Fibroblast of skin of abdomen (primary cell): ENCODE data around the gene WASF2. TPM values are rescaled to one million over a fixed set of nuclear protein-coding genes. Genes with fewer than 3 reads are reported as not detected.
"Not testable (repeated sequence)": the region's sequence is repeated elsewhere in the genome, so short reads cannot be mapped to it uniquely, and the experiment has no call there.

Experiments
- DNase-seq: peaks from one replicate; pipeline ENCODE4 v3.0.0-alpha.2; 2013
- polyA plus RNA-seq, 2 experiments: library from polyadenylated mRNA; unstranded; fragments of 120-200 nt; gene quantifications; one replicate each; pipeline ENCODE4 v1.2.1, GENCODE V29; 2013; ENCODE audit not compliant: insufficient read length in 2 of 2

Gene WASF2, protein sequence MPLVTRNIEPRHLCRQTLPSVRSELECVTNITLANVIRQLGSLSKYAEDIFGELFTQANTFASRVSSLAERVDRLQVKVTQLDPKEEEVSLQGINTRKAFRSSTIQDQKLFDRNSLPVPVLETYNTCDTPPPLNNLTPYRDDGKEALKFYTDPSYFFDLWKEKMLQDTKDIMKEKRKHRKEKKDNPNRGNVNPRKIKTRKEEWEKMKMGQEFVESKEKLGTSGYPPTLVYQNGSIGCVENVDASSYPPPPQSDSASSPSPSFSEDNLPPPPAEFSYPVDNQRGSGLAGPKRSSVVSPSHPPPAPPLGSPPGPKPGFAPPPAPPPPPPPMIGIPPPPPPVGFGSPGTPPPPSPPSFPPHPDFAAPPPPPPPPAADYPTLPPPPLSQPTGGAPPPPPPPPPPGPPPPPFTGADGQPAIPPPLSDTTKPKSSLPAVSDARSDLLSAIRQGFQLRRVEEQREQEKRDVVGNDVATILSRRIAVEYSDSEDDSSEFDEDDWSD
- 103 TPM for polyA plus RNA-seq (2013, experiment 1 of 2; ENCODE audit: insufficient read length)
- polyA plus RNA-seq (2013, experiment 2 of 2; ENCODE audit: insufficient read length) = 104 TPM

DNA sequence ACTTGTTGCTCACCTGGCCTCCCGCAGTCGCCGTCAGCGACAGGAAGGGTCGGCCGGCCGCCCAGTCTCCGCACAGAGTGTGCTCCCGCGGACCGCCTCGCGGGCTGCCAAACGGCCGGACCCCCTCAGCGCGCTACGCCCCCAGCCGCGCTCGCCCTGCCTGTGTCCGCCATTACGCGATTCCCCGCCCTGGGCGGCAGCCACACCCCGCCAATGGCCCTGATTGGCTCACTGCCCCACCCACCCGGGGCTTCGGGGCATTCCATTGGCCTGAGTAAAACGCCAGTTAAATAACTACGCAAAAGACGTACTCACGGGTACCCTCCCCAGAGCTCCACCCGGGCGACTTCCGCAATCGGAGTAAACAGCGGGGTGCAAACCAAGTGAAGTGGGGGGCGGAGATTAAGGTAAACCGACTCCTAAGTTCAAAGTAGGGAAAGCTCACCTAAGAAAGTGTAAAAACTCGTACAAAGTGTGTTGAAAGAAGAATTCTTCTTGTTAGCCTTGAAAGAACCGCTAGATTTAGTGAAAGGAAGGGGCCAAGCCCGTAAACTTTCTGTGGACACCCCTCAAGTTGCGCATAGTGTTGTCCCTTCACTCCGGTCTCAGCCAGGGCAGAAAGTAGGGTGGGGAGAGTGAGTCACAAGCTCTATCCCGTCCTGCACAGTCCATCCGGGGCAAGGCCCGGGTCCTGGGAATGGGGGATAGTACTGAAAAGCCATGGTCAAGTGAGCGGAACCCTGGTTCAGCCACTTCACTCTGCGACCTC, at the start of gene WASF2:
WASF2 (minus strand) TSS at position 195 of the 769 bp plus-strand sequence. CDS start 61,277 bp downstream, outside the sequence.
- DNase-seq = peak; percentile 98

DNA sequence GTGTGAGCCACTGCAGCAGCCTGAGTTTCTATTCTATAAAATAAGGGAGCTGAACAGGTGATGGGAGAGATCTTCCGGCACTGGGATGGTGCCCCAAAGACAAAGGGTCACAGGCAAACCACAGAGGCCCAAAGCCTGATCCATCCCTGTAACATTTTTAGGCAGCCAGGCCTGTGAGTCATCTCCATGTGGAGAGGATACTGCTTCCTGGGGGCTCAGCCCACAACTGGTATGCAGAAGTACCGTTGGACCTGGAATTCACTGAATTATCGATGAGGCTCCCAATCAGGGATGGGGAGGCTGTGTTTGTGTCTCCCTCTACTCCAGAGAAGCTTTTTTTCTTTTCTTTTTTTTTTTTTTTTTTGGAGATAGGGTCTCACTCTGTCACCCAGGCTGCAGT, 48.8 kb upstream of the WASF2 start:
- DNase-seq = peak; percentile 84

DNA sequence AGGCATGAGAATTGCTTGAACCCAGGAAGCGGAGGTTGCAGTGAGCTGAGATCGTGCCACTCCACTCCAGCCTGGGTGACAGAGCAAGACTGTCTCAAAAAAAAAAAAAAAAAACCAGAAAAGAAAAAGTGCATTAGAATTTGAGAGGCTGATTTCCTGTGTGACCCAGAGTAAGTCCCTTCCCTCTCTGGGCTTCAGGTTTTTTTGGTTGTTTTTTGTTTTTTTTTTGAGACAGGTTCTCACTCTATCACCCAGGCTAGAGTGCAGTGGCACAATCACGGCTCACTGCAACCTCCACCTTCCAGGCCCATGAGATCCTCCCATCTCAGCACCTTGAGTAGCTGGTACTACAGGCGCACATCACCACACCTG, 48.3 kb upstream of the WASF2 start:
- not testable (repeated sequence) for DNase-seq

DNA sequence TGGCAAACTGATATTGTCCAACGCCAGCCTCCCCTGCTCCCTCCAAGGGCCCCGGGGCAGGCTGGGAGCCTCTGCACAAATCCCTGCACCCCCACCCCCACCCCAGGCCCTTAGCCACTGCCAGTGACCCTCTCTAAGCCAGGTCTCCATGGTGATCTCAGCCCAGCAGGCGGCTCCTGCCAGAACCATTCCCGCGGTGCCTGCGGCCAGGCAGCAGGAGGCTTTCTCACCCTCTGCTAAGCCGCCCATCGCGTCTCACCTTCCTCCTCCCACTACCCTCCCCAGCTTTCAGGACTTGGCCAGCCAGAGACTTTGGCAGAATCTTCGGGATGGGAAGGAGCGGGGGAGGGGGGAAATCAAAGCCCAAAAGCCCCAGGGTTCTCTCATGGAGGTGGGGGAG, 46.8 kb upstream of the WASF2 start:
- peak; percentile 70 for DNase-seq

DNA sequence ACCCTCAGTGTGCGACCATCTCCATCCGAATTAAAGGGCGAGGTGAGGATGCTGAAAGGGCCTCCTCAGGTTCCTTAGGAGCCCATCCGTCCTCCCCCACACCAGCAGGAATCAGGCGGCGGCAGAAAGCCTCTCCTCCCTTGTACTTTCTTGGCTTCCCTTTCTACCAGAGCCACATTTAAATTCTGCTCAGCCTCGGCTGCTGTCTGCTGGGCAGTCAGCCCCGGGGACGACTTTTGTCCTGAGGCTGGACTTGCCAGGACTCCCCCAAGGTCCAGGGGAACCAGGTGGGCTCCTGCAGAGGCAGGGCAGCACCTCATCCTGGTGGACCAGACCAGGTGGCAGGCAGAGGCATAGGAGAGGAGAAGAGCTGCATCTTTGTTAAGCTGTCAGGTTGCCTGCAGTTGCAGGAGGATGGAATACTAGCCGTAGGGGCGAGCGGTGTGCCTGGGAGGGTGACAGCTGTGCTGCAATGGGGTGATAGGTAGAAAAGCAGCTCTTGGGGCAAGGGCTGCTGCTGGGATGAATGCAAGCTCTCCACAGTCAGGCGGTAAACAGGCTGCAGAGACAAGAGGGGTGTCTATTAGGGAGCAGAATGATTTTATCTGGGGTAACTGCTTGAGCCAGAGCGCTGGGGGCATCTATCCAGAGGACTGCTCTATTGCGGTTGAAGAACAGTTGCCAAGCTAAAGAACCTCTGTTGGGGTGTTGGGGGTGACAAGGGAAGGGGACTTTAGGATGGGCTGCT, 46.2 kb upstream of the WASF2 start:
- no peak for DNase-seq

DNA sequence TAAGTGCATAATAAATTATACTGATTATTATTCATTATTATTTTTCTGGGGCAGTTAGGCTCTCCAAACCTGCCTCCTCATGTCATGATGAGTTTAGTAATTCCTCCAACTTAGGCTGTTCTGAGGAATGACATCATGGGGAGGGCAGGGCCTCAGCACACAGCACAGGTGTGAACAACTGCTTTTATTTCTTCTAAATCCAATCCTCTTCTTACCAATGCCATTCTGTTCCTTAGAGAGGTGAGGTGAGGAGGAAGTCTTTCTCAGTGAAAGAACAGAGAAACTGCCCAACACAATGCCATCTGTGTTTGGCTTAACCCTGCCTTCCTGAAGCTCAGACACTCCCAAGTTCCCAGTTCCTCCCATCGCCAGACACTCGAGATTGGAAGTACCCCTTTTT, 45.4 kb upstream of the WASF2 start:
- DNase-seq = no peak

DNA sequence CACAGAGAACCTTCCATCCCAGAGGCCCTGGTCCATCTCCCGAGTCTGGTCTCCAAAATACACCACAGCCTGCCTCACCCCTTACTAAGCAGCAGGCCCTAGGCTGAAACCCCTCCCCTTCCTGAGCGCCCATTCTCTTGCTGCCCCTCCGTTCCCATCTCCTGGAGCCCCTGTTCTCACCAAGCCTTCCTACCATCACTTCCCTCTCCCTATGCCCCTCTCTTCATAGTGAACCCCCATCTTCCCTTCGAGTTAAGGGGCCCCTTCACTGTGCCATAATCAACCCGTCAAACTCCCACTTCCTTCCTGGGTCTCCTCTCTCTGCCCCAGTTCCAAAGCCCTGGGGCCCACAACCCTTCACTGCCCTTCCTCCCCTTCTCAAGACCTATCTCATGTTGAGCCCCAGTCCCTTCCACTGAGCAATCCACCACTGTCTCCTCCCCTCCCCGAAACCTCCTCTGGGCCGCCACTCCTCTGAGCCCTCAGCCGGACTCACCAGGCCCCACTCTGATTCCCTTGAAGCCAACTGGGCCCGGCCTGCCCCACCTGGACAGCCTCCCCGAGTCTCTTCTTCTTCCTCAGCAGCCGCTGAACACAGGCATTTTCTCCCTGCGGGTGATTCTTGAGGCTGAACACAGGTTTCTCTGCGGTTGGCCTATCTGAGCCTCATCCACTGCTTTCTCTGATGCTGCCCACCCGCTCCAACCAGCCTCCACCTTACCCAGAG, 42.2 kb upstream of the WASF2 start:
- no peak for DNase-seq

DNA sequence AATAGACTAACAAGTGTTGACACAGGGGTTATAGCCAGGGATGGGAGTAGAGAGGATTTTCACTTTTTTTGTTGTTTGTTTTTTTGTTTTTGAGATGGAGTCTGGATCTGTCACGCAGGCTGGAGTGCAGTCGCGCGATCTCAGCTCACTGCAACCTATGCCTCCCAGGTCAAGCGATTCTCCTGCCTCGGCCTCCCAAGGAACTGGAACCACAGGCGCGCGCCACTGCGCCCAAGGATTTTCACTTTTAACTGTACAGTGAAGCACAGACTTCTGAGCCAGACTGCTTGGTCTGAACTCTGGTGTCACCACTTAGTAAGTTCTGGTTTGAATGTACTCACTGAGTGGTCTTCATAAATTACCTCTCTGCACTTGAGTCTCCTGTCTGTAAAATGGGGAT, 40.2 kb upstream of the WASF2 start:
- no peak for DNase-seq

DNA sequence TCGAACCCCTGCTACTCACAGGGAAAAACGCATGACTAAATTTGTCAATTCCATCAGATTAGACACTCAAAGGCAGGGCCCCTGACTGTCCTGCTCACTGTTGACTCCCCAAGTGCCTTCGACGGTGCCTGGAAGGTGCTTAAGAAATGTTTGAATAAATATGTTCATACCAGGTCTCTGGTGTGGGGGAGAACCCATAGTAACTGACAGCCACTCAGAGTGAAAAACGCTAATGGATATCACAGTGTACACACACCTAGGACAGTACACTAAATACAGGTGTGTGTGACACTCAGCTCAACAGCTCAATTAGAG, 39.7 kb upstream of the WASF2 start:
- DNase-seq = no peak

DNA sequence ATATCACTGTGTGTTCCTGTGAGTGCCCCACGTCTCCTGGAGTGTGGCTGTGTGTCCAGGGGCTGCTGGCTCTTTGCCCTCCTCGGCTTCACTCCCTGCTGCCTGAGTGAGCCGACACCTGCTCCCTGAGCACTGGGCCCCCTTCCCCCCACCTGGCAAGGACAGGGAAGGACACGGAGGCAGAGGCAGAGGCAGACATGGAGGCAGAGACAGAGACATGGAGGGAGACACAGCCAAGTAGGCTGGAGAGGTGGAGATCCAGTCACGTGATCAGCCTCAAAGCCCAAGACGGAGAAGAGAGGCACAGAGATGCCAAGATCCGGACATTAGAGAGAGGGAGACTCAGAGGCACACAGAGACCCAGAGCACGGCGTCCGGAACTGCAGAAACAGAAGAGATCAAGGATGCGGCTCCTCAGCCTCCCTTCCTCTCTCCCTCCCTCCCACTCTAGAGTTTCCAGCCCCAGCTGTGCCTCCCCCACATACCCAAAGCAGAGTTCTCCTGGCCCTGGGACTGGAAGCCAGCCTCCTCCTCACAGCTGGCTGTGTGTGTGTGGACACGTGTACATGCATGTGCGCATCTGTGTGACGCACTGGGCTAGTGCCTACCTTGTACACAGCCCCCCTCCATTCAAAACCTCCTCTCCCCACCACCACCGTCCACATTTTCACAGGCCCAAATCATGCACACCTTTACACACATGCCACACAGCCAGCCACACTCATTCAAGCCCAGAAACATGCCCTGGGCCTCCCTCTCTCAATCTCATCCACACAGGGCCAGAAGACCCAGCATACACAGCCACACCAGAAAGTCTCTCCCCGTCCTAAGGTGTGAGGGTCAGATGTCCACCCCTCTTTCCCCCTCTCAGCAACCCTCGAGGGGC, 39.1 kb upstream of the WASF2 start:
- peak; percentile 64 for DNase-seq

DNA sequence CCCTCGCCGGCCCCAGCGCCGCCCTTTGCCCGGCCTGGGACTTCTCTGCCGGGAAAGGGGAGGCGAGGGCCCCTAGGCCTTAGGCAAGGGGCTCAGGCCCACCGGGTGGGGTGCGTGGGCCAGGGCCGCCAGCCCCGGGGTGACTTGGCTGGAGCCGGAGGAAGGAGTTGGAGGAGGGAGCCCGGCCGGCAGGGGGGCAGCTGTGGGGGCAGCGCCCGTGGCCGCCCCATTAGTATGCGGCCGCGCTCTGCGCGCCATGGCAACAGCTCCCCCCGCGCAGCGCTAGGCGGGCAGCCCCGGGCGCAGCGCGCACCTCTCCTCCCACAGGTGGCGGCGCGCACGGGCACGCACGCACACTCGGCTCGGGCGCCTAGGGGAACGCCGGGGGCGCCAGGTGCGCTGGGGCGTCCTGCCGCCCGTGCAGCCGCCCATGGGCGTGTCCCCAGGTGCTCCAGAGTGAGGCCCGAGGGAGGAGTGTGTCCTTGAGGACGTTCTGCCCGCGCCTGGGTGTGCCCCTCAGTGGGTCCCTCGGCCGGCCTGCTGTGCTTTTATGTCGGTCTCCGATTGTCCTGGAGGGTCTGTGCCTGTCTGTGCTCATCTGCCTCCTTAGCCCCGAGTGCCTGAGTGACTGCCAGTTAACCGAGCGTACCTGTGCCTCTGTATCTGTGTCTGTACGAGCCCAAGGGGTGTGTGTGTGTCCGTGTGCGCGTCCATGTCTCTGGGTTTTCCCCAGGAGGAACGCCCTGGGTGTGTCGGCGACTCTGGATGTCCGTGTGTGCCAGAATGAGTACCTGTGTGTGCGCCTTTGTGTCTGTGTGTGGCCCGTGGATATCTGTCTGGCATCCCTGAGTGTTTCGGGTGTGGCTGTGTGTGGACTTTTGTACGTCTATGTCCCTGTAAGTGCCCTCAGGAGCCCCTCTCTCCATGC, 38.2 kb upstream of the WASF2 start:
- DNase-seq = no peak

DNA sequence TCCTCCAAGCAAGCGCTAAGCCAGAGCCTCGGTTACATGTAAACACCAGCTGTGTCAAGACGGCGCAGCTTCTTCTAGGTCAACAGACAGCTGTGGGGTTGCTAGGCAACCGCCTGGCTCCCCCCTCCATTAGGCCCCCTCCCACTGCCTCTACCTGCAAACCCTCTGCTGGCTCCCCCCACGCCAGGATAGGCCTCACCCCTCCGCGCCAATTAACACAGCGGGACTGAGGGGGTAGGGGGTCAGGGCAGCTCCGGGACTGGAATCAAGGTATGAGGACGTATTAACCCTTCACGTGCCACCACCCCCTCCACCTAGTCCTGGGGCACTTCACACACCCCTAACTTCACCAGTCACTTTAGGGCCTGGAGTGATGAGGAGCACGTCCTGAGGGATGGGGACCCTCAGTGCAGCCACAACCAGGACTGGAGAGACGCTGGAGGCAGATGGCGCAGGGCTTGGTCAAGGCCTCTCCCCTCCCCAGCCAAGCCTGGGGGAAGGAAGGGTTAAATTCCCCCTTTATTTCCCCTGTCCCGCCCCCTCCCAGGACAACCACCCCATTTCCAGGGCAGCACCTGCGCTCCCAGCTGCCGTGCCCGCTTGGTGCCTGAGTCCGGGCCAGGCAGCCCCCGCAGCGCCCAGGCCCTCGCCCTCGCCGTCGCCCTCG, 37.4 kb upstream of the WASF2 start:
- DNase-seq = peak; percentile 57

DNA sequence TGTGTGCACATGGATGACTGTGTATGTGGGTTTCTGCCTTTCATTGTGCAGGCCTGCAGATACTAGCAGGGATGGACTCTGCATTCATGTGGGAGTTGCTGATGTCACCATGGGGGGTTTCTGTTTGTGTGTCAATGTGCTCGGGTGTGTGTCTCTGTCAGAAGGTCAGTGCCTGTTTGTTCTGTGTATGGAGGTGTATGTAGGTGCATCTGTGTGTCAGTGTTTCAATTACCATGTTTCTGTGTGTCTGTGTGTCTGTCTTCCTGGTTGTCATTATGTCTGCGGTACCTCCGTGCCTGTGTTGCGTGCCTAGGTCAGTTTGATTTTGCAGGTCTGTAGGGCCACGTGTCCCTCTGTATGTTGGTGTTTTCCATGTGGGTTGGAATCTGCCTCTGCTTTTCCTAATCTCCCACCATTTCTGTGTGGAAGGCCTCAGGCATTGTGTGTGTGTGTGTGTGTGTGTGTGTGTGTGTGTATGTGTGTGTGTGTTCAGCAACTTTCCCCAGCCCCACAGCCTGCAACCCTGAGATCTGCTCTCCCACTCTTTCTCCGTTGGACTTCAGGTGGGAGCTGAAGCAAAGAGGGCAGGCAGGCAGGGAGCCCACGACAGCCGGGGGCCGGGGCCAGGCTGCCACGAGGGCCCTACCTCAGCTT, 36.7 kb upstream of the WASF2 start:
- no peak for DNase-seq

DNA sequence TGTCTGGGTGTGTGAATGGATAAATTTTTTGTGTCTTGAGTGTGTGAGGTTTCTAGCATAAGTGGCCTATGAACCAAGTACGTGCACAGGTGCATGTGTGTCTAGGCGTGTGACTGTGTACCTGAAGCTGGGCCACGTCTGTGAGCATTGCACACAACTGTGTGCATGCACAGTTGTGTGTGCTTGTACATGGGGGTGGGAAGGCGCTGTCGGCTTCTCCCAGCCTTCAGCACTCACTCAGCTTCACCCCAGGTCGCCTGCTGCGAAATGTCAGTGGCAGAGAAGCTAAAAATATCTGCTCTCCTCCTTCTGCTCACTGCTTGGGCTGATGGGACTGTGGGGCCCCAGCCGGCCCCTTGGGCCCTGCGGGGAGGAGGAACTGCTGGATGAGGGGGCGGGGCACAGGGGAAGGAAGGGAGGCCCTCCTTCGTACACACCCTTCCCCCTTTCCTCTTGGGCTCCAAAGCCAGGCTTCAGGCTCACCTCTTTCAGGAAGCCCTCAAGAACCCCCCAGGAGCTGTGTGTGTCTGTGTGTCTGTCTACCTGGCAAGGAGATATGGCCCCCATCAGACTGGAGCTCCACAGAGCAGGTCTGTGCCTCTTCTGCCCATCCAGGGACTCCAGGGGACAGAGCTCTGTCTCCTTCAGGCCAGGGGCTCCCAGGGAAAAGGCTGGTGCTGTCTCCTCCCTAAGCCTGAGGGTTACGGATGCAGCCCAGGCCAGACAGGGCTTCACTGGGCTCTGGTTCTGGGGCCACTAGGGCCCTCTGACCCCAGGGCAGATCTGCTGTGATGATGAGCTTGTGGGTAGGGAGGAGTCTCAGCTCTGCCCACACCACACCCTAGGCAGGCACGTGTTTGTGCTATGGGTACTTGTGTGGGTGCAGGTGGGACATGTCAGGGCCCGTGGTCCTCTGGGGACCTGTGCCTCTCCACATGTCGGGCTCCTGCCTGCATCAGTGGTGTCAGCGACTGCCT, 35.6 kb upstream of the WASF2 start:
- DNase-seq = peak; percentile 66

DNA sequence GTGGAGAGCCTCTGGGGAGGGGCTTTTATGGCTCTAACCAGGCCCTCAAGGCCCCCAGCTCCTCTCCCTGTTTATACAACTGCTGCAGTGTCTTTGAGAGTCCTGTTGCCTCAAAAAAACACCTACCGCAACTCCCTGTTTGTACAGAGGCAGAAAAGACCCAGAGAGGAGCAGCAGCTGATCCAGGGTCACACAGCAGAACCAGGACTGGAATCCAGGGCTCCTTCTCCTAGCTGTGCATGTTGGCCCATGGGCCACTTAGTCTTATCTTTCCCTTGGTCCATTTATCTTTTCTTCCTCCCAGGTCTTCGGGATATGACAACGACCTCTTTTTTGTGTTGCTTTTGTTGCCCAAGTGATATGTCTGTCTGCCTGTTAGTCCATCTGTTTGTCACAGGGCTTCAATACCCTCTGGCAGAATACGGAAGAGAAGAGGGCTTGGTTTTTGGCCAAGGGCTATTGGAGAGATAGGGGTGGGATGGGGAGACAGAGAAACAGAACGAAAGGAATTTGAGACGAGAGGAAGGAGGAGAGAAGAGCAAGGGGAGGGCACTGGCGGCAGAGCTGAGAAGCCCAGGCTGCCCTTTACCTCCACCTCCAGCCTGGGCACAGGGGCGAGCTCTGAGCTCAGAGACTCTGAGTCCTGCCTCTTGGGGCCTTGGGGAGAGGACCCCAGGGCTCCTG, 33.5 kb upstream of the WASF2 start:
- no peak for DNase-seq

DNA sequence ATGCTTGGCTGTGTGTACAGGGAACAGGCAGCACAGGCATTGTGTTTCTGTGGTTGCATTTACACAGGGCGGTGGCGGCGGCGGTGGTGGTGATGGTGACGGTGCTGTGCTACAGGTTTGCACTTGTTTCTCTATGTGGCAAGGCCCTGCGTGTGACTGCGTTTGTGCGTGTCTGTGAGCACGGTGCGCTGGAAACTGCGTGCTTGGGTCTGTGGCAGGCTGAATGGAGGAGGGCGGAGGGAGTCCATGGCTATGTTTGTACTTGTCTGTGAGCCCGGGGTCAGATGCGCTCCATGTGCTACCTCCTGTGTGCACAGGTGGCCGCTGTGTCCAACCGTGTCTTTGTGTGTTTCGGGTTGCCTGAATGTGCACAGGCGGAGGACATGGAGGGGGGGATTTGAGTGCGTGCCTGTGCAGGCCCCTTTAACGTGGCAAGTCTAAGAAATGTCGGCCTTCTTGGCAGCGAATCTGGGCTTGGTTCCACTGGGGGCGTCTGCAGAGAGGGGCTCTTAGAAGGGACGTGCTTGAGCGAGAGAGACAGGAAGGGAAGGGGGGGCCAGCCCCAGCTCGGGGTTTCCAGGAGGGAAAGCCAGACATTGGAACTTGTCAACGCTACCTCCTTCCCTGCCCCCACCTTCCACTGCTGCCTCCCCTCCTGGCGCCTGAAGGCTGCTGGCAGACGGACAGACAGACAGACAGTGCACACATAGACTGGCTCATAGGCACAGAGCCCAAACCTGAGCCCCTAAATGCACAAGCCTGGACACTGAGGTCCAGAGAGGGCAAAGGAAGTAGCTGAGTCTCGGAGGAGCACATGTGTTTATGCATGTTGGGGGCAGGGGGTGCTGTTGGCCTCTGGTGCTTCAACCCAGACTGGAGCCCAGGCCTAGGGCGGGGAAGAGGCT, 32.7 kb upstream of the WASF2 start:
- no peak for DNase-seq
